ENCODE measurements around the gene FGD1.

- TF ChIP-seq, protein P1, sequence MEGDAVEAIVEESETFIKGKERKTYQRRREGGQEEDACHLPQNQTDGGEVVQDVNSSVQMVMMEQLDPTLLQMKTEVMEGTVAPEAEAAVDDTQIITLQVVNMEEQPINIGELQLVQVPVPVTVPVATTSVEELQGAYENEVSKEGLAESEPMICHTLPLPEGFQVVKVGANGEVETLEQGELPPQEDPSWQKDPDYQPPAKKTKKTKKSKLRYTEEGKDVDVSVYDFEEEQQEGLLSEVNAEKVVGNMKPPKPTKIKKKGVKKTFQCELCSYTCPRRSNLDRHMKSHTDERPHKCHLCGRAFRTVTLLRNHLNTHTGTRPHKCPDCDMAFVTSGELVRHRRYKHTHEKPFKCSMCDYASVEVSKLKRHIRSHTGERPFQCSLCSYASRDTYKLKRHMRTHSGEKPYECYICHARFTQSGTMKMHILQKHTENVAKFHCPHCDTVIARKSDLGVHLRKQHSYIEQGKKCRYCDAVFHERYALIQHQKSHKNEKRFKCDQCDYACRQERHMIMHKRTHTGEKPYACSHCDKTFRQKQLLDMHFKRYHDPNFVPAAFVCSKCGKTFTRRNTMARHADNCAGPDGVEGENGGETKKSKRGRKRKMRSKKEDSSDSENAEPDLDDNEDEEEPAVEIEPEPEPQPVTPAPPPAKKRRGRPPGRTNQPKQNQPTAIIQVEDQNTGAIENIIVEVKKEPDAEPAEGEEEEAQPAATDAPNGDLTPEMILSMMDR (conservative IDR thresholded peaks at IDR 0.05 in 1 of 2, IDR thresholded peaks at IDR 0.05 in 1 of 2; ENCODE audit: low read depth in 1 of 2, low read length in 2 of 2): no peak
- TF ChIP-seq EZH2 (IDR thresholded peaks at IDR 0.05; ENCODE audit: low read length, missing control alignments): no peak
Measured at GRCh38 chrX:54430519-54430918, 65.5 kb downstream of the FGD1 start.

All from fibroblast of lung (primary cell).